B cell (primary cell): ENCODE results near the gene TSPAN18. TPM values are rescaled to one million over a fixed set of nuclear protein-coding genes. Genes with fewer than 3 reads are reported as not detected.

Experiments
- ATAC-seq: fragments of 200-7000 bp; cut with Tn5 transposase; one replicate; pipeline ENCODE4 v1.10.0; 2021; ENCODE audit warnings: low read depth, mild to moderate bottlenecking, moderate number of reproducible peaks, moderate library complexity
- CTCF ChIA-PET: fragments of 350-600 bp; sonication (Branson Sonifier 250); formaldehyde crosslinking; loops from one replicate; lab custom pipeline; 2021; ENCODE audit warnings: antibody characterized with exemption, inconsistent platforms; lab: Charles Lee
- POLR2A ChIA-PET: fragments of 350-600 bp; sonication (Branson Sonifier 250); formaldehyde crosslinking; loops from one replicate; lab custom pipeline; 2021; ENCODE audit warnings: antibody characterized with exemption; lab: Charles Lee
- DNase-seq: peaks from one replicate; pipeline ENCODE4 v3.0.0; 2013
- H2AFZ ChIP-seq: 2 replicates; pipeline ENCODE4 v1.6.1; 2012; ENCODE audit warnings: mild to moderate bottlenecking, low read depth, low read length; ENCODE audit not compliant: insufficient read depth, poor library complexity, severe bottlenecking
- H3K27ac ChIP-seq, 2 donors: 1 replicate in 1 of 2; 2 replicates in 1 of 2; pipeline ENCODE4 v1.5.1; 2012 to 2013; ENCODE audit warnings: low read length in 2 of 2, mild to moderate bottlenecking in 2 of 2, moderate library complexity in 1 of 2
- H3K27me3 ChIP-seq, 4 experiments: fragments of 200-600 bp in 1 of 4; sonication (generic) in 1 of 4; replicated peaks in 1 of 4; 1 replicate in 2 of 4; 2 replicates in 2 of 4; pipeline versions ENCODE4 v1.6.1 to v1.7.0; 2013 to 2016; ENCODE audit warnings: low read length in 3 of 4, mild to moderate bottlenecking in 2 of 4, mixed read lengths in 1 of 4, moderate library complexity in 1 of 4; ENCODE audit not compliant: insufficient read depth in 4 of 4, control insufficient read depth in 3 of 4; ENCODE audit errors: control extremely low read depth in 1 of 4
- H3K36me3 ChIP-seq, 2 experiments: replicated peaks in 1 of 2; 1 replicate in 1 of 2; 2 replicates in 1 of 2; pipeline versions ENCODE4 v1.6.1 to v1.7.1; 2013; ENCODE audit warnings: low read length in 1 of 2; ENCODE audit not compliant: insufficient read depth in 2 of 2, control insufficient read depth in 1 of 2; ENCODE audit errors: control extremely low read depth in 1 of 2, extremely low read depth in 1 of 2
- H3K4me1 ChIP-seq, 2 donors: fragments of 200-600 bp in 1 of 2; sonication (generic) in 1 of 2; 1 replicate in 1 of 2; 2 replicates in 1 of 2; pipeline versions ENCODE4 v1.5.1 to v1.6.1; 2013 to 2017; ENCODE audit warnings: low read length in 2 of 2; ENCODE audit not compliant: control insufficient read depth in 2 of 2, insufficient read depth in 2 of 2
- H3K4me2 ChIP-seq: replicated peaks from 2 replicates; pipeline ENCODE3; 2012; ENCODE audit warnings: mild to moderate bottlenecking, low read depth, low read length; ENCODE audit not compliant: poor library complexity, severe bottlenecking
- H3K4me3 ChIP-seq, 5 experiments: fragments of 200-600 bp in 1 of 5; sonication (generic) in 1 of 5; 1 replicate in 3 of 5; 2 replicates in 2 of 5; pipeline versions ENCODE4 v1.5.1 to v1.7.0; 2011 to 2016; ENCODE audit warnings: low read length in 4 of 5, mild to moderate bottlenecking in 4 of 5, low read depth in 2 of 5, control low read depth in 1 of 5, moderate library complexity in 1 of 5; ENCODE audit not compliant: insufficient read depth in 1 of 5; ENCODE audit errors: control extremely low read depth in 1 of 5, extremely low read depth in 1 of 5
- H3K79me2 ChIP-seq: fragments of 200-600 bp; sonication (generic); one replicate; pipeline ENCODE4 v1.6.0; 2016; ENCODE audit warnings: low read length; ENCODE audit not compliant: control insufficient read depth, insufficient read depth
- H3K9ac ChIP-seq: fragments of 200-600 bp; sonication (generic); 2 replicates; pipeline ENCODE4 v1.6.1; 2017; ENCODE audit warnings: mild to moderate bottlenecking, low read length, moderate library complexity
- H3K9me3 ChIP-seq, 3 donors: one replicate each; pipeline versions ENCODE4 v1.6.1 to v1.7.1; 2013; ENCODE audit warnings: low read length in 2 of 3; ENCODE audit not compliant: control insufficient read depth in 2 of 3, insufficient read depth in 1 of 3; ENCODE audit errors: control extremely low read depth in 1 of 3
- H4K20me1 ChIP-seq: 2 replicates; pipeline ENCODE4 v1.6.0; 2012; ENCODE audit warnings: mild to moderate bottlenecking, low read length; ENCODE audit not compliant: insufficient read depth, control insufficient read depth, poor library complexity, severe bottlenecking
- H3K27ac Mint-ChIP-seq: one replicate; pipeline ENCODE4 v1.8.0; 2021; ENCODE audit warnings: mixed read lengths
- H3K27me3 Mint-ChIP-seq: one replicate; pipeline ENCODE4 v1.8.0; 2021; ENCODE audit warnings: mixed read lengths
- H3K4me1 Mint-ChIP-seq: one replicate; pipeline ENCODE4 v1.8.0; 2021; ENCODE audit warnings: mixed read lengths
- H3K4me3 Mint-ChIP-seq: one replicate; pipeline ENCODE4 v1.8.0; 2021; ENCODE audit warnings: mixed read lengths
- H3K9me3 Mint-ChIP-seq: one replicate; pipeline ENCODE4 v1.8.0; 2022; ENCODE audit warnings: mixed read lengths; ENCODE audit not compliant: insufficient read depth
- CTCF ChIP-seq: fragments of 200-600 bp; IDR thresholded peaks from one replicate; pipeline ENCODE4 v1.8.0; 2022; ENCODE audit warnings: antibody characterized with exemption, mild to moderate bottlenecking
- EZH2 ChIP-seq: IDR thresholded peaks from 2 replicates; pipeline ENCODE4 v1.6.1; 2012; ENCODE audit warnings: borderline replicate concordance, low read depth, mild to moderate bottlenecking, moderate library complexity, low read length; ENCODE audit not compliant: insufficient read depth, poor library complexity, severe bottlenecking
- WGBS: methylation state at CpG from one replicate; pipeline ENCODE4 v1.1.5; 2013; ENCODE audit warnings: missing lambda C conversion rate; ENCODE audit not compliant: insufficient coverage; 5-methylcytosine and 5-hydroxymethylcytosine counted together
- intact Hi-C: fragments of 100-400 bp; cut with micrococcal nuclease; formaldehyde crosslinking; loops from one replicate; pipeline ENCODE4 v1.10.0; 2022
- polyA plus RNA-seq: library from polyadenylated mRNA; depleted of rRNA; stranded (reverse); fragments of >200 nt; gene quantifications from 2 replicates; pipeline ENCODE4 v1.2.3, GENCODE V29; 2012
- total RNA-seq, 2 donors: library from RNA; stranded (reverse); fragments of 120-200 nt in 1 of 2; gene quantifications; 1 replicate in 1 of 2; 2 replicates in 1 of 2; pipeline versions ENCODE4 v1.2.3 to v1.2.4, GENCODE V29; 2013 to 2022

Gene TSPAN18
- total and polyA plus RNA-seq, 2 donors (not counting 1 experiment from before 2014, with no cell fraction given), result 0.75 to 2.0 TPM

DNA sequence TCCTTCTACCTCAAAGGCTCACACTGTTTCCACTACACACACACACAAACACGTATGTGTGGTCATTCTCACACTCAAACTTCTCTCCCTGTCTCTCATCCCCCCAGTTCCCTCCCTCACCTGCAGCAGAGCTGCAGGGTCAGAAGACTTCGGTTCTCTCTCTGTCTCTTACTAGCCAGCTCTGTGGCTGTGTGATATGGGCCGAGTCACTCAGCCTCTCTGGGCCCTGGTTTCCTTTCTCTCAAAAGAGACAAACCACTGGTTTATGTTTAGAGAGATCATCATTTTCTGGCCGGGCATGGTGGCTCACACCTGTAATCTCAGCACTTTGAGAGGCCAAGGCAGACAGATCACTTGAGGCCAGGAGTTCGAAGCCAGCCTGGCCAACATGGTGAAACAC is 21.1 kb downstream of the TSPAN18 start:
- 83% methylated on average over 2 of the region's 5 CpGs for WGBS
- no peak overlapping the region for H3K27ac Mint-ChIP-seq
- H3K9ac ChIP-seq, result no peak overlapping the region
- no peaks in the 10 kb centered on the region for H3K36me3 ChIP-seq
- ChIA-PET CTCF (no interaction called here), POLR2A (no interaction called here)
- ATAC-seq (no peak), DNase-seq (no peak)
- no peak overlapping the region for H3K4me3 ChIP-seq
- no peak overlapping the region for H2AFZ ChIP-seq
- TF ChIP-seq CTCF, result no peak
- TF ChIP-seq EZH2, result no peak
- no peaks in the 10 kb centered on the region for H3K9me3 ChIP-seq
- intact Hi-C loops, result no loop called here
- H3K4me3 Mint-ChIP-seq, result no peak overlapping the region
- H3K9me3 Mint-ChIP-seq, result no peaks in the 10 kb centered on the region
- no peaks in the 10 kb centered on the region for H3K4me1 ChIP-seq
- H3K27me3 Mint-ChIP-seq, result peaks cover 1% of the 10 kb centered on the region
- H3K4me1 Mint-ChIP-seq, result no peaks in the 10 kb centered on the region
- H3K4me2 ChIP-seq, result no peak overlapping the region
- H3K79me2 ChIP-seq, result no peaks in the 10 kb centered on the region
- H3K27ac ChIP-seq, result no peak overlapping the region
- H3K27me3 ChIP-seq, result no peaks in the 10 kb centered on the region
- H4K20me1 ChIP-seq, result no peaks in the 10 kb centered on the region

GRCh38 chr11:44748606-44749005 is 21.8 kb downstream of the TSPAN18 start:
- Histone ChIP-seq H3K27me3 (no peaks in the 10 kb centered on the region), H3K4me3 (no peak overlapping the region), H3K79me2 (no peaks in the 10 kb centered on the region), H3K36me3 (no peaks in the 10 kb centered on the region), H3K9me3 (no peaks in the 10 kb centered on the region), H3K4me1 (no peaks in the 10 kb centered on the region), H4K20me1 (no peaks in the 10 kb centered on the region), H3K9ac (no peak overlapping the region), H3K27ac (no peak overlapping the region), H3K4me2 (no peak overlapping the region), H2AFZ (no peak overlapping the region)
- Mint-ChIP-seq H3K27me3 (peaks cover 6% of the 10 kb centered on the region), H3K27ac (no peak overlapping the region), H3K4me1 (no peaks in the 10 kb centered on the region), H3K9me3 (no peaks in the 10 kb centered on the region), H3K4me3 (no peak overlapping the region)
- ChIA-PET POLR2A (no interaction called here), CTCF (no interaction called here)
- ATAC-seq (no peak), DNase-seq (no peak)
- TF ChIP-seq CTCF (no peak), EZH2 (no peak)
- intact Hi-C loops, result no loop called here
- 100% methylated on average over 3 of the region's 8 CpGs for WGBS
